ENCODE data around the gene LRRC7.

- TF ChIP-seq, protein P1, sequence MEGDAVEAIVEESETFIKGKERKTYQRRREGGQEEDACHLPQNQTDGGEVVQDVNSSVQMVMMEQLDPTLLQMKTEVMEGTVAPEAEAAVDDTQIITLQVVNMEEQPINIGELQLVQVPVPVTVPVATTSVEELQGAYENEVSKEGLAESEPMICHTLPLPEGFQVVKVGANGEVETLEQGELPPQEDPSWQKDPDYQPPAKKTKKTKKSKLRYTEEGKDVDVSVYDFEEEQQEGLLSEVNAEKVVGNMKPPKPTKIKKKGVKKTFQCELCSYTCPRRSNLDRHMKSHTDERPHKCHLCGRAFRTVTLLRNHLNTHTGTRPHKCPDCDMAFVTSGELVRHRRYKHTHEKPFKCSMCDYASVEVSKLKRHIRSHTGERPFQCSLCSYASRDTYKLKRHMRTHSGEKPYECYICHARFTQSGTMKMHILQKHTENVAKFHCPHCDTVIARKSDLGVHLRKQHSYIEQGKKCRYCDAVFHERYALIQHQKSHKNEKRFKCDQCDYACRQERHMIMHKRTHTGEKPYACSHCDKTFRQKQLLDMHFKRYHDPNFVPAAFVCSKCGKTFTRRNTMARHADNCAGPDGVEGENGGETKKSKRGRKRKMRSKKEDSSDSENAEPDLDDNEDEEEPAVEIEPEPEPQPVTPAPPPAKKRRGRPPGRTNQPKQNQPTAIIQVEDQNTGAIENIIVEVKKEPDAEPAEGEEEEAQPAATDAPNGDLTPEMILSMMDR (IDR thresholded peaks at IDR 0.05): no peak
- no peak for TF ChIP-seq POLR2A (IDR thresholded peaks at IDR 0.05)
- TF ChIP-seq EP300 (IDR thresholded peaks at IDR 0.05): no peak
Observed at GRCh38 chr1:69791311-69791710, 223.6 kb downstream of the LRRC7 start.

Data from ovary (tissue), 3 donors.